Keratinocyte (primary cell): ENCODE measurements around the gene TMEM147.

Experiments used
- EZH2 ChIP-seq: IDR thresholded peaks from one replicate; pipeline ENCODE4 v1.6.1; 2012; ENCODE audit warnings: inconsistent platforms, mild to moderate bottlenecking, low read length, moderate library complexity
- TF ChIP-seq, protein P1 (sequence below), 3 experiments: IDR thresholded peaks in 1 of 3; conservative IDR thresholded peaks in 1 of 3; optimal IDR thresholded peaks in 1 of 3; 2 replicates in 2 of 3; 3 replicates in 1 of 3; pipeline versions ENCODE3 to v1.5.1; 2011; ENCODE audit warnings: low read length in 3 of 3, mild to moderate bottlenecking in 3 of 3, moderate library complexity in 2 of 3, control low read depth in 1 of 3, inconsistent platforms in 1 of 3; ENCODE audit not compliant: insufficient read depth in 2 of 3; ENCODE audit errors: extremely low read depth in 1 of 3

DNA sequence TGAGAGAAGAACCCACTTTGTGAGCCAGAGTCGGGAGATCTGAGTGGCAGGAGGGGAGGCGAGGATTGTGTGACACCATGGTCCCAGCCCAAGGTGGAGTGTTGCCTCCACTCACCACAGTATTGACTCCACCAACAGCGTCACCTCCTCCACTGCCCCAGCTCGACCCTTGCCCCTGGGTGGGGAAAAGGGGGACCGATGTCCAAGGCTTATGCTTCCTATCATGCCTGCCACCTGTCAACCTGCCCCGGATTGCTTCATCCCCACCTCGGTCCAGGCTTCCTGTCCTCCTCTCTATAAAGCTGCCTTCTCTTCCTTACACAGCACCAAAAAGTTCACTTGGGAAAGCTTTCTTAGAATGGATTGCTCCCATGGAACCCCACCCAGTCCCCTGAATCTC lies 39.4 kb upstream of the TMEM147 start:
- TF ChIP-seq, protein P1, sequence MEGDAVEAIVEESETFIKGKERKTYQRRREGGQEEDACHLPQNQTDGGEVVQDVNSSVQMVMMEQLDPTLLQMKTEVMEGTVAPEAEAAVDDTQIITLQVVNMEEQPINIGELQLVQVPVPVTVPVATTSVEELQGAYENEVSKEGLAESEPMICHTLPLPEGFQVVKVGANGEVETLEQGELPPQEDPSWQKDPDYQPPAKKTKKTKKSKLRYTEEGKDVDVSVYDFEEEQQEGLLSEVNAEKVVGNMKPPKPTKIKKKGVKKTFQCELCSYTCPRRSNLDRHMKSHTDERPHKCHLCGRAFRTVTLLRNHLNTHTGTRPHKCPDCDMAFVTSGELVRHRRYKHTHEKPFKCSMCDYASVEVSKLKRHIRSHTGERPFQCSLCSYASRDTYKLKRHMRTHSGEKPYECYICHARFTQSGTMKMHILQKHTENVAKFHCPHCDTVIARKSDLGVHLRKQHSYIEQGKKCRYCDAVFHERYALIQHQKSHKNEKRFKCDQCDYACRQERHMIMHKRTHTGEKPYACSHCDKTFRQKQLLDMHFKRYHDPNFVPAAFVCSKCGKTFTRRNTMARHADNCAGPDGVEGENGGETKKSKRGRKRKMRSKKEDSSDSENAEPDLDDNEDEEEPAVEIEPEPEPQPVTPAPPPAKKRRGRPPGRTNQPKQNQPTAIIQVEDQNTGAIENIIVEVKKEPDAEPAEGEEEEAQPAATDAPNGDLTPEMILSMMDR (optimal IDR thresholded peaks at IDR 0.05 in 1 of 3, IDR thresholded peaks at IDR 0.05 in 1 of 3, conservative IDR thresholded peaks at IDR 0.05 in 1 of 3; ENCODE audit: extremely low read depth in 1 of 3, insufficient read depth in 2 of 3, low read length in 3 of 3), result no peak
- no peak for TF ChIP-seq EZH2
